H1 (cell line): ENCODE measurements around the gene MOB3C. TPM values are rescaled to one million over a fixed set of nuclear protein-coding genes. Genes with fewer than 3 reads are reported as not detected.

Experiments used
- CTCF ChIA-PET: fragments of 300-600 bp; sonication (Branson Sonifier 250); formaldehyde crosslinking; loops from one replicate; lab custom pipeline; 2021; ENCODE audit not compliant: partially characterized antibody; lab: Charles Lee
- POLR2A ChIA-PET: fragments of 300-600 bp; sonication (Branson Sonifier 250); formaldehyde crosslinking; loops from one replicate; lab custom pipeline; 2021; ENCODE audit warnings: inconsistent platforms; ENCODE audit not compliant: partially characterized antibody; lab: Charles Lee
- DNase-seq, 2 experiments: peaks; one replicate each; pipeline versions ENCODE4 v3.0.0 to v3.0.0-alpha.2; 2010 to 2022; ENCODE audit warnings: low spot score in 2 of 2, low read depth in 1 of 2, mixed read lengths in 1 of 2
- FAIRE-seq: peaks from 2 replicates; lab custom pipeline; 2011; peaks lifted over from hg19 to GRCh38; lab: Jason Lieb, UNC
- H2AFZ ChIP-seq: 2 replicates; pipeline ENCODE4 v1.8.1; 2012; ENCODE audit warnings: low read length, inconsistent platforms
- H2AK5ac ChIP-seq: 2 replicates; pipeline ENCODE4 v1.6.1; 2013; ENCODE audit warnings: low read depth, low read length
- H2BK120ac ChIP-seq: replicated peaks from 2 replicates; pipeline ENCODE3; 2013; ENCODE audit warnings: low read depth, low read length, inconsistent platforms
- H2BK12ac ChIP-seq: 2 replicates; pipeline ENCODE4 v1.6.1; 2013; ENCODE audit warnings: low read depth, low read length
- H2BK15ac ChIP-seq: 2 replicates; pipeline ENCODE4 v1.6.1; 2013; ENCODE audit warnings: low read length
- H2BK20ac ChIP-seq: 2 replicates; pipeline ENCODE4 v1.6.1; 2013; ENCODE audit warnings: low read length
- H2BK5ac ChIP-seq: 2 replicates; pipeline ENCODE4 v1.6.1; 2013; ENCODE audit warnings: low read depth, low read length
- H3K14ac ChIP-seq: 2 replicates; pipeline ENCODE4 v1.6.1; 2013; ENCODE audit warnings: inconsistent platforms; ENCODE audit not compliant: insufficient read length
- H3K18ac ChIP-seq: 2 replicates; pipeline ENCODE4 v1.6.1; 2013; ENCODE audit warnings: low read length; ENCODE audit errors: extremely low read depth
- H3K23ac ChIP-seq: 2 replicates; pipeline ENCODE4 v1.6.1; 2013; ENCODE audit warnings: inconsistent platforms; ENCODE audit not compliant: insufficient read length
- H3K23me2 ChIP-seq: 2 replicates; pipeline ENCODE4 v1.6.1; 2013; ENCODE audit warnings: low read depth, low read length
- H3K27ac ChIP-seq: 2 replicates; pipeline ENCODE4 v1.6.1; 2011; ENCODE audit warnings: low read depth, low read length, inconsistent platforms
- H3K27me3 ChIP-seq, 4 experiments: replicated peaks in 1 of 4; 1 replicate in 1 of 4; 2 replicates in 3 of 4; pipeline versions ENCODE4 v1.6.1 to v1.8.1; 2011 to 2013; ENCODE audit warnings: low read length in 3 of 4, mild to moderate bottlenecking in 3 of 4, inconsistent platforms in 2 of 4, mixed read lengths in 2 of 4, moderate library complexity in 1 of 4; ENCODE audit not compliant: control insufficient read depth in 3 of 4, insufficient read depth in 3 of 4; ENCODE audit errors: extremely low read depth in 1 of 4
- H3K36me3 ChIP-seq, 4 experiments: 2 replicates each; pipeline versions ENCODE4 v1.6.1 to v1.8.1; 2011 to 2013; ENCODE audit warnings: mild to moderate bottlenecking in 4 of 4, low read length in 3 of 4, moderate library complexity in 2 of 4, control low read depth in 1 of 4, inconsistent platforms in 1 of 4; ENCODE audit not compliant: insufficient read depth in 4 of 4, control insufficient read depth in 2 of 4
- H3K4ac ChIP-seq: replicated peaks from 2 replicates; pipeline ENCODE3; 2013; ENCODE audit warnings: low read length, low read depth, mixed read lengths, inconsistent platforms; ENCODE audit not compliant: insufficient read length
- H3K4me1 ChIP-seq, 4 experiments: replicated peaks in 1 of 4; 1 replicate in 1 of 4; 2 replicates in 3 of 4; pipeline versions ENCODE4 v1.6.1 to v1.8.1; 2011 to 2013; ENCODE audit warnings: low read length in 3 of 4, inconsistent platforms in 2 of 4, mixed read lengths in 1 of 4; ENCODE audit not compliant: insufficient read depth in 4 of 4, control insufficient read depth in 3 of 4
- H3K4me2 ChIP-seq, 2 experiments: 2 replicates each; pipeline versions ENCODE4 v1.6.1 to v1.8.1; 2011 to 2013; ENCODE audit warnings: low read depth in 2 of 2, low read length in 2 of 2, control low read depth in 1 of 2, inconsistent platforms in 1 of 2, mild to moderate bottlenecking in 1 of 2; ENCODE audit not compliant: insufficient read depth in 1 of 2
- H3K4me3 ChIP-seq, 4 experiments: fragments of 200-600, 300-600 bp in 1 of 4; sonication (generic), shearing (Covaris generic), sonication (Bioruptor Twin) in 1 of 4; 2 replicates each; pipeline versions ENCODE4 v1.5.1 to v1.8.1; 2011 to 2016; ENCODE audit warnings: low read length in 4 of 4, low read depth in 3 of 4, control low read depth in 2 of 4, inconsistent platforms in 2 of 4, mild to moderate bottlenecking in 2 of 4, mixed read lengths in 1 of 4, moderate library complexity in 1 of 4; ENCODE audit not compliant: insufficient read depth in 2 of 4; ENCODE audit errors: extremely low read depth in 1 of 4
- H3K56ac ChIP-seq: replicated peaks from 2 replicates; pipeline ENCODE3; 2013; ENCODE audit warnings: low read depth, mild to moderate bottlenecking, mixed read lengths, low read length, inconsistent platforms; ENCODE audit not compliant: insufficient read length
- H3K79me1 ChIP-seq: 2 replicates; pipeline ENCODE4 v1.6.1; 2013; ENCODE audit warnings: low read depth, low read length, control low read depth
- H3K79me2 ChIP-seq, 2 experiments: 2 replicates each; pipeline versions ENCODE4 v1.6.1 to v1.8.1; 2012 to 2013; ENCODE audit warnings: low read length in 2 of 2, mild to moderate bottlenecking in 2 of 2, inconsistent platforms in 1 of 2; ENCODE audit not compliant: insufficient read depth in 2 of 2, control insufficient read depth in 1 of 2
- H3K9ac ChIP-seq, 4 experiments: replicated peaks in 1 of 4; 1 replicate in 1 of 4; 2 replicates in 3 of 4; pipeline versions ENCODE4 v1.6.1 to v1.8.1; 2011 to 2013; ENCODE audit warnings: low read depth in 3 of 4, low read length in 3 of 4, control low read depth in 2 of 4, mild to moderate bottlenecking in 2 of 4, moderate library complexity in 2 of 4, inconsistent platforms in 1 of 4; ENCODE audit errors: extremely low read depth in 1 of 4
- H3K9me3 ChIP-seq, 2 experiments: 2 replicates each; pipeline versions ENCODE4 v1.6.1 to v1.8.1; 2012 to 2013; ENCODE audit warnings: mild to moderate bottlenecking in 2 of 2, moderate library complexity in 2 of 2, control low read depth in 1 of 2, inconsistent platforms in 1 of 2, low read depth in 1 of 2, low read length in 1 of 2, mixed read lengths in 1 of 2; ENCODE audit not compliant: insufficient read depth in 2 of 2
- H4K20me1 ChIP-seq, 2 experiments: replicated peaks in 1 of 2; 2 replicates each; pipeline versions ENCODE3 to v1.8.1; 2011 to 2013; ENCODE audit warnings: inconsistent platforms in 2 of 2, low read length in 2 of 2, mild to moderate bottlenecking in 1 of 2; ENCODE audit not compliant: insufficient read depth in 2 of 2, control insufficient read depth in 1 of 2
- H4K5ac ChIP-seq: 2 replicates; pipeline ENCODE4 v1.6.1; 2013; ENCODE audit warnings: low read length, low read depth, mixed read lengths, inconsistent platforms; ENCODE audit not compliant: insufficient read length
- H4K8ac ChIP-seq: 2 replicates; pipeline ENCODE4 v1.8.0; 2013; ENCODE audit warnings: mild to moderate bottlenecking, moderate library complexity, low read length, inconsistent platforms; ENCODE audit not compliant: insufficient read depth; ENCODE audit errors: extremely low read depth
- H4K91ac ChIP-seq: replicated peaks from 2 replicates; pipeline ENCODE3; 2013; ENCODE audit warnings: low read length, mixed read lengths, inconsistent platforms; ENCODE audit not compliant: insufficient read length
- GABPA ChIP-seq: IDR thresholded peaks from 2 replicates; pipeline ENCODE4 v1.6.1; 2011; ENCODE audit warnings: mild to moderate bottlenecking, low read length, moderate library complexity, borderline replicate concordance; ENCODE audit not compliant: insufficient read depth
- KDM5A ChIP-seq: fragments of 200-600 bp; IDR thresholded peaks from 2 replicates; pipeline ENCODE4 v1.7.1; 2012; ENCODE audit warnings: mild to moderate bottlenecking, low read length, inconsistent platforms, mixed read lengths
- PHF8 ChIP-seq: fragments of 200-600 bp; sonication (generic); conservative IDR thresholded peaks from 2 replicates; pipeline ENCODE4 v1.7.1; 2012; ENCODE audit warnings: low read depth, mild to moderate bottlenecking, inconsistent platforms, low read length, moderate library complexity
- SIRT6 ChIP-seq: IDR thresholded peaks from one replicate; pipeline ENCODE4 v1.7.1; 2012; ENCODE audit warnings: low read length, inconsistent platforms
- SIX5 ChIP-seq: IDR thresholded peaks from 2 replicates; pipeline ENCODE4 v1.6.1; 2011; ENCODE audit warnings: mild to moderate bottlenecking, low read depth, low read length
- SP2 ChIP-seq: IDR thresholded peaks from 2 replicates; pipeline ENCODE4 v1.6.1; 2012; ENCODE audit warnings: mild to moderate bottlenecking, low read length, inconsistent platforms
- WGBS, 2 experiments: shearing (Covaris generic) in 1 of 2; methylation state at CpG; one replicate each; pipeline versions ENCODE4 v1.1.6 to v1.1.7; 2013 to 2015; ENCODE audit warnings: low lambda C conversion rate in 2 of 2, mixed read lengths in 2 of 2, inconsistent platforms in 1 of 2, low coverage in 1 of 2, missing lambda C conversion rate in 1 of 2; ENCODE audit not compliant: insufficient replicate concordance in 2 of 2, insufficient coverage in 1 of 2, insufficient read length in 1 of 2; ENCODE audit errors: extremely low coverage in 1 of 2, missing lambda C conversion rate in 1 of 2; 5-methylcytosine and 5-hydroxymethylcytosine counted together
- polyA plus RNA-seq, 7 experiments: library from polyadenylated mRNA; depleted of rRNA in 3 of 7; stranded (reverse) in 5 of 7; unstranded in 2 of 7; fragments of >200 nt in 5 of 7; fragments of 200-250 nt in 2 of 7; gene quantifications; 1 replicate in 5 of 7; 2 replicates in 1 of 7; 4 replicates in 1 of 7; pipeline versions ENCODE4 v1.2.1 to v1.2.3, GENCODE V29; 2011 to 2013; ENCODE audit warnings: missing spikeins in 2 of 7, mixed read lengths in 2 of 7
- total RNA-seq: library from RNA; stranded (reverse); fragmentation: NEBNext Ultra II Directional; extraction: Animal tissue kit (Norgen Biotek cat#: 25700); gene quantifications from 2 replicates; pipeline ENCODE4 v1.2.1, GENCODE V29; 2021
- TF ChIP-seq, protein P1 (sequence below): IDR thresholded peaks from 2 replicates; pipeline ENCODE4 v1.6.1; 2012; ENCODE audit warnings: inconsistent platforms
- TF ChIP-seq, protein P2 (sequence below): IDR thresholded peaks from 2 replicates; pipeline ENCODE4 v1.6.1; 2011; ENCODE audit warnings: low read depth, mild to moderate bottlenecking, low read length; ENCODE audit not compliant: insufficient read depth
- TF ChIP-seq, protein P3 (sequence below): IDR thresholded peaks from 2 replicates; pipeline ENCODE4 v1.6.1; 2011; ENCODE audit warnings: low read length, improper control_type of control experiment

MOB3C gene
- total and polyA plus RNA-seq, 2 of the 8 experiments (the other 6 are each of a cell fraction or from before 2014, with no cell fraction given) = 5.8 to 6.6 TPM

DNA sequence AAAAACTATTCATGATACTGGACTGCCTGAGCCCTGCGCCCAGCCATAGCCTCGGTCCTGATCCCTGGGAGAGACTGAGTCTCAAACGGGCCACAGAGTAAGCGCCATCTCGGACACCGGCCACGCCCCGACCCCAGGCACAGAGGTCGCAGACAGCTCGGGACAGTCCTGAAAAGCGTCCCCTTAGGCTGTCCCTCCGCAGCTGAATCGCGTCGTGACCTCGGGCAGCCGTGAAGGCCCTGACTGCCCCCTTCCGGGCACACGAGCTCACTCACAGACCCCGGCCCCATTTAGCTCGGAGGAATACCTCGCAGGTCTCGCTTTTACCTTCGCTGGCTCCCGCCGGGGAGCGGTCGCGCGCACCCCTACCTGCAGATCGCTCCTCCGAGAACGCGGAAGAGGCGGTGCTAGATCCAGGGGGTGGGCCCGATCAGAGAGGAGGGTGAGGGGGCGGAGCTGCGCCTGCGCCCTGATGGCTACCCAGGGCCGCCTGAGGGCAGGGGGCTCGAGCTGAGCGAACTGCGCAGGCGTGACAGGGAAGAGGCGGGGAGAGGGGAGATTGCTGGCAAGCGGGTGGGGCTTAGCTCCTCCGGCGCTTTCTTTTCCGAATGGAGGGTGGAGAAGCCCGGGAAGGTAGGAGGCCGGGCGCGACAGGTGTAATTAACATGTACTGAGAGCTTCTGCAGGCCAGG, 12.6 kb downstream of the MOB3C start, which contains the start of gene MKNK1:
MKNK1 (minus strand) TSS at position 411 of the 692 bp plus-strand sequence. CDS start 20,941 bp downstream, outside the sequence.
- Histone ChIP-seq H2BK15ac (peak within 1 kb of the TSS; percentile 89; the same call in 1 of the 2 replicates), H3K23ac (no peak within 1 kb of the TSS), H4K91ac (peak within 1 kb of the TSS; percentile 27), H3K27ac (no peak within 1 kb of the TSS), H3K56ac (no peak within 1 kb of the TSS), H3K18ac (peak within 1 kb of the TSS; percentile 15; the same call in 1 of the 2 replicates), H3K4me2 (peak within 1 kb of the TSS; percentile 87 to 90), H3K27me3 (0 out of 7 replicates have a peak, but pooled peaks cover 0 to 2% (median 0%) of the 10 kb centered on the region in 4 experiments), H3K14ac (peak within 1 kb of the TSS; percentile 73), H2BK5ac (no peak within 1 kb of the TSS), H3K79me1 (peaks cover 3% of the 10 kb centered on the region; the same call in 1 of the 2 replicates), H3K4me3 (peak within 1 kb of the TSS; percentile 70 to 87 (median 79)), H3K4ac (no peak within 1 kb of the TSS), H3K23me2 (peaks cover 6% of the 10 kb centered on the region; the same call in 1 of the 2 replicates), H3K9ac (peak within 1 kb of the TSS in 3 of 4 experiments; percentile 6 to 55 (median 46); a peak in 5 of 7 replicates), H3K36me3 (no peaks in the 10 kb centered on the region; a peak in 1 of 8 replicates), H3K79me2 (no peaks in the 10 kb centered on the region), H4K8ac (peak within 1 kb of the TSS; percentile 73), H4K5ac (peak within 1 kb of the TSS; percentile 57), H2BK120ac (no peak within 1 kb of the TSS), H4K20me1 (peaks cover 0 to 3% of the 10 kb centered on the region in 2 experiments), H3K4me1 (peaks cover 0 to 8% (median 3%) of the 10 kb centered on the region in 4 experiments; a peak in 4 of 7 replicates), H2BK20ac (no peak within 1 kb of the TSS), H3K9me3 (no peaks in the 10 kb centered on the region), H2AK5ac (no peak within 1 kb of the TSS), H2AFZ (peak within 1 kb of the TSS; percentile 81), H2BK12ac (no peak within 1 kb of the TSS)
- FAIRE-seq = no peak
- 2% methylated on average over 44 of the region's 53 CpGs; no CpG with 5 or more reads in 1 of the 2 experiments for WGBS, 2 experiments
- ChIA-PET CTCF (interaction anchor here (0.5 to 10.7 kb wide), 29 partner anchors 11 to 394 kb away, joined by 3 to 126 read pairs (median 5); partner anchors contain the start of genes KNCN and MOB3C), POLR2A (interaction anchor here (0.6 to 2.2 kb wide), 9 partner anchors 8 to 64 kb away, joined by 3 to 15 read pairs (median 3); partner anchors contain the start of gene ATPAF1)
- DNase-seq = peak; percentile 97 to 100
- TF ChIP-seq PHF8 (0 out of 2 replicates have a peak, but pooled peaks have one; percentile 28), SP2 (no peak), KDM5A (no peak), GABPA (no peak), SIRT6 (no peak), SIX5 (no peak)
- TF ChIP-seq, protein P1, sequence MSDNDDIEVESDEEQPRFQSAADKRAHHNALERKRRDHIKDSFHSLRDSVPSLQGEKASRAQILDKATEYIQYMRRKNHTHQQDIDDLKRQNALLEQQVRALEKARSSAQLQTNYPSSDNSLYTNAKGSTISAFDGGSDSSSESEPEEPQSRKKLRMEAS = peak; percentile 54; the same call in 1 of the 2 replicates
- TF ChIP-seq, protein P2, sequence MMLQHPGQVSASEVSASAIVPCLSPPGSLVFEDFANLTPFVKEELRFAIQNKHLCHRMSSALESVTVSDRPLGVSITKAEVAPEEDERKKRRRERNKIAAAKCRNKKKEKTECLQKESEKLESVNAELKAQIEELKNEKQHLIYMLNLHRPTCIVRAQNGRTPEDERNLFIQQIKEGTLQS = no peak
- TF ChIP-seq, protein P3, sequence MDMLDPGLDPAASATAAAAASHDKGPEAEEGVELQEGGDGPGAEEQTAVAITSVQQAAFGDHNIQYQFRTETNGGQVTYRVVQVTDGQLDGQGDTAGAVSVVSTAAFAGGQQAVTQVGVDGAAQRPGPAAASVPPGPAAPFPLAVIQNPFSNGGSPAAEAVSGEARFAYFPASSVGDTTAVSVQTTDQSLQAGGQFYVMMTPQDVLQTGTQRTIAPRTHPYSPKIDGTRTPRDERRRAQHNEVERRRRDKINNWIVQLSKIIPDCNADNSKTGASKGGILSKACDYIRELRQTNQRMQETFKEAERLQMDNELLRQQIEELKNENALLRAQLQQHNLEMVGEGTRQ = no peak
